Thyroid gland (tissue), 4 donors: ENCODE results near the gene CYP24A1.

ENCODE experiments used
- POLR2A ChIP-seq, 2 donors: fragments of 450-650 bp; IDR thresholded peaks; one replicate each; pipeline ENCODE4 v1.6.1; 2017; ENCODE audit warnings: antibody characterized with exemption in 2 of 2, mild to moderate bottlenecking in 2 of 2, moderate library complexity in 1 of 2
- TF ChIP-seq, protein P1 (sequence below), 6 experiments: fragments of 200-600 bp in 3 of 6; fragments of 450-650 bp in 3 of 6; sonication (generic) in 3 of 6; IDR thresholded peaks; one replicate each; pipeline ENCODE4 v1.5.1; 2016 to 2019; ENCODE audit warnings: antibody characterized with exemption in 6 of 6, mild to moderate bottlenecking in 2 of 6, inconsistent platforms in 1 of 6, moderate library complexity in 1 of 6

DNA sequence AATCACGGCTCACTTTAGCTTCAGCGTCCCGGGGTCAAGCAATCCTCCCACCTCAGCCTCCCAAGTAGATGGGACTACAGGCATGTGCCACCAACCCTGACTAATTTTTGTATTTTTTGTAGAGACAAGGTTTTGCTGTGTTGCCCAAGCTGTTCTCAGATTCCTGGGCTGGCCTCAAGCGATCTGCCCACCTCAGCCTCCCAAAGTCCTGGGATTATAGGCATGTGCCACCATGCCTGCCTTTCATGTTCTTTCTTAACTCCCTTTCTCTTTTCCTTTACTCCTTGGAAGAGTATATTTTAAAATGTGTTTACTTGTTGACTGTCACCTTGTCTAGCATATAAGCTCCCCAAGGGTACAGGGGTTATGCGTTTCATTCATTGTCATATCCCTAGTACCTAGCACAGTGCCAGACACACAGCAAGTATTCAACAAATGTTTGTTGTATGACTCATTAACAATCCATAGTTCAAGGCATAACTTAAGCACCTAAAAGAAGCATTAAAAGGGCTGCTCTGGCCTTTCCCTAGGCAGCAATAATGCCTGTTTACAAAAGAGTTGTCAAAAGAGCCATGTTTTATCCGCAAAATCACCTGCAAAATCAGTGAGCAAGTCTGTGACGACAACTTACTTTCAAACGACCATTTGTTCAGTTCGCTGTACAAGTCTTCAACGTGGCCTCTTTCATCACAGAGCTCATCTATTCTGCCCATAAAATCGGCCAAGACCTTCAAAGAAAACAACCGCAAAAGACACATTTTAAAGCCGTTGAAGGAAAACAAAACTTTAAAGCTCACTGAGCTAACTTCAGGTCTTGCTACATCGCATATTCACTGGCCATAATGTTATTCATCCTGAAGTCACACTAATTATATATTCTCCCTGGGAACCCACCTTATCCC is 4.6 kb downstream of the CYP24A1 start:
- TF ChIP-seq, protein P1, sequence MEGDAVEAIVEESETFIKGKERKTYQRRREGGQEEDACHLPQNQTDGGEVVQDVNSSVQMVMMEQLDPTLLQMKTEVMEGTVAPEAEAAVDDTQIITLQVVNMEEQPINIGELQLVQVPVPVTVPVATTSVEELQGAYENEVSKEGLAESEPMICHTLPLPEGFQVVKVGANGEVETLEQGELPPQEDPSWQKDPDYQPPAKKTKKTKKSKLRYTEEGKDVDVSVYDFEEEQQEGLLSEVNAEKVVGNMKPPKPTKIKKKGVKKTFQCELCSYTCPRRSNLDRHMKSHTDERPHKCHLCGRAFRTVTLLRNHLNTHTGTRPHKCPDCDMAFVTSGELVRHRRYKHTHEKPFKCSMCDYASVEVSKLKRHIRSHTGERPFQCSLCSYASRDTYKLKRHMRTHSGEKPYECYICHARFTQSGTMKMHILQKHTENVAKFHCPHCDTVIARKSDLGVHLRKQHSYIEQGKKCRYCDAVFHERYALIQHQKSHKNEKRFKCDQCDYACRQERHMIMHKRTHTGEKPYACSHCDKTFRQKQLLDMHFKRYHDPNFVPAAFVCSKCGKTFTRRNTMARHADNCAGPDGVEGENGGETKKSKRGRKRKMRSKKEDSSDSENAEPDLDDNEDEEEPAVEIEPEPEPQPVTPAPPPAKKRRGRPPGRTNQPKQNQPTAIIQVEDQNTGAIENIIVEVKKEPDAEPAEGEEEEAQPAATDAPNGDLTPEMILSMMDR (IDR thresholded peaks at IDR 0.05) = no peak
- TF ChIP-seq POLR2A (IDR thresholded peaks at IDR 0.05) = no peak
